ENCODE measurements around the gene RICTOR.

The RICTOR gene

DNA sequence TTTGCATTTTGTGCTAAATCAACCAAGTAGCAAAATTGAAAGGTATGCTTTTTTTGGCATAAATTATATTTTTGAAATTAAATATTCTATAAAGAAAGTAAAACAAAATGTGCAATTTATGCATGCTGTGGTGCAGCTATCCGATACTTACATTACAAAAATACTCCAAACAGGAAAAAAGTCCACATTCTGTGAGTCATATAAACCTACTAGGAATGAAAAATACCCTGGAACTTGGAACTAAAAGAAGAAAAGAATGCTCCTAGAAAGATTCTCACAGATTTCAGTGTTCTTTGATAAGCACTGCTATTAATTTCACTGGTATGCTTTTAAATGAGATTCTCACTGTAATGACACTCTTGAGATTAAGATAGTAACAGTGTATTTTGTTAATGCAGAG lies 135.8 kb downstream of the RICTOR start:
- DNase-seq: no peak
- H2BK5ac ChIP-seq (ENCODE audit: low read depth, low read length, poor library complexity, severe bottlenecking): no peak overlapping the region
- H3K9ac ChIP-seq (ENCODE audit: low read length): no peak overlapping the region
- whole genome bisulfite sequencing: no CpG with 5 or more reads among the region's 1 CpG
- H3K27ac ChIP-seq (ENCODE audit: low read length, poor library complexity, severe bottlenecking): no peak overlapping the region
- no peak overlapping the region for H3K18ac ChIP-seq (ENCODE audit: low read depth in 1 of 2, low read length in 2 of 2)
- H2BK12ac ChIP-seq (ENCODE audit: low read length in 2 of 2): no peak overlapping the region
- H3K9me3 ChIP-seq (ENCODE audit: control insufficient read depth, low read length): no peaks in the 10 kb centered on the region
- H3K4ac ChIP-seq (ENCODE audit: low read depth in 1 of 2, low read length in 2 of 2): no peak overlapping the region
- H3K79me1 ChIP-seq (replicated peaks; ENCODE audit: low read length, poor library complexity, severe bottlenecking): peaks cover 4% of the 10 kb centered on the region
- peaks cover 19 to 96% of the 10 kb centered on the region in 2 experiments for H3K36me3 ChIP-seq (ENCODE audit: control insufficient read depth in 1 of 2, insufficient read depth in 2 of 2, low read depth in 1 of 2, low read length in 2 of 2)
- no peak overlapping the region for H3K14ac ChIP-seq (ENCODE audit: low read length in 2 of 2)
- H3K27me3 ChIP-seq (ENCODE audit: control insufficient read depth in 1 of 2, insufficient read depth in 1 of 2, low read length in 2 of 2): no peaks in the 10 kb centered on the region
- no peak overlapping the region for H2AK5ac ChIP-seq (ENCODE audit: low read length, severe bottlenecking)
- no peak overlapping the region for H2BK15ac ChIP-seq (ENCODE audit: low read depth, poor library complexity, severe bottlenecking)
- no peak overlapping the region for H3K23ac ChIP-seq (ENCODE audit: low read length in 2 of 2)
- H3K4me3 ChIP-seq (ENCODE audit: insufficient read depth in 1 of 2, low read depth in 1 of 2, low read length in 2 of 2): no peak overlapping the region
- no peak overlapping the region for H3K4me2 ChIP-seq (ENCODE audit: low read length, poor library complexity, severe bottlenecking)
- no peak overlapping the region for H4K8ac ChIP-seq (ENCODE audit: low read length)
- H3K4me1 ChIP-seq (ENCODE audit: control insufficient read depth, insufficient read depth, low read depth, low read length): no peaks in the 10 kb centered on the region
- no peak overlapping the region for H2AFZ ChIP-seq (ENCODE audit: low read depth, low read length)
- no peak overlapping the region for H4K91ac ChIP-seq (ENCODE audit: low read length)
- no peak overlapping the region for H2BK120ac ChIP-seq (ENCODE audit: low read depth, low read length)

DNA sequence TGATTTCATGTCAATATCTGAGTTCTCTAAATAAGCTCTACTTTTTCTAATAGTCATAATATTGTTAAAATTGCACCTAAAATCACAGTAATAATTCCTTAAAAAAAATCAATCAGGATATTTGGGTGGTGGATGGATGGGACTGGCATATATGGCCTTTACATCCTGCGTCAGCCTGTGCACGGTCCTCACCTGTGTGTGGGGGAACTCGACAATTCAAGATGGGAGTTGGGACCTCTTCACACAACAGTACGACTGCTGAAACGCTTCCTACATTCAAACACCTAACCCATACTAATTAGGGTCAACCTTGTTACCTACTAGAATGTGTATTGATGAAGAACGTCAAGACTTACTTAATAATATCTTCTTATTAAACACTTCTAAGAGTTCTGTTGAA lies 137.9 kb downstream of the RICTOR start:
- Histone ChIP-seq H4K8ac (ENCODE audit: low read length) (no peak overlapping the region), H3K18ac (ENCODE audit: low read depth in 1 of 2, low read length in 2 of 2) (no peak overlapping the region), H4K91ac (ENCODE audit: low read length) (no peak overlapping the region), H3K23ac (ENCODE audit: low read length in 2 of 2) (no peak overlapping the region), H3K4ac (ENCODE audit: low read depth in 1 of 2, low read length in 2 of 2) (no peak overlapping the region), H3K14ac (ENCODE audit: low read length in 2 of 2) (no peak overlapping the region), H3K36me3 (ENCODE audit: control insufficient read depth in 1 of 2, insufficient read depth in 2 of 2, low read depth in 1 of 2, low read length in 2 of 2) (peaks cover 25 to 97% of the 10 kb centered on the region in 2 experiments), H2AK5ac (ENCODE audit: low read length, severe bottlenecking) (no peak overlapping the region), H3K4me3 (ENCODE audit: insufficient read depth in 1 of 2, low read depth in 1 of 2, low read length in 2 of 2) (no peak overlapping the region), H3K27ac (ENCODE audit: low read length, poor library complexity, severe bottlenecking) (no peak overlapping the region), H3K27me3 (ENCODE audit: control insufficient read depth in 1 of 2, insufficient read depth in 1 of 2, low read length in 2 of 2) (no peaks in the 10 kb centered on the region), H3K9me3 (ENCODE audit: control insufficient read depth, low read length) (no peaks in the 10 kb centered on the region), H3K4me1 (ENCODE audit: control insufficient read depth, insufficient read depth, low read depth, low read length) (no peaks in the 10 kb centered on the region), H2BK5ac (ENCODE audit: low read depth, low read length, poor library complexity, severe bottlenecking) (no peak overlapping the region), H3K9ac (ENCODE audit: low read length) (no peak overlapping the region), H3K79me1 (replicated peaks; ENCODE audit: low read length, poor library complexity, severe bottlenecking) (peaks cover 2% of the 10 kb centered on the region), H3K4me2 (ENCODE audit: low read length, poor library complexity, severe bottlenecking) (no peak overlapping the region), H2BK120ac (ENCODE audit: low read depth, low read length) (no peak overlapping the region), H2AFZ (ENCODE audit: low read depth, low read length) (no peak overlapping the region), H2BK15ac (ENCODE audit: low read depth, poor library complexity, severe bottlenecking) (no peak overlapping the region), H2BK12ac (ENCODE audit: low read length in 2 of 2) (no peak overlapping the region)
- no peak for DNase-seq
- WGBS: 95% methylated on average over 3 of the region's 6 CpGs

DNA sequence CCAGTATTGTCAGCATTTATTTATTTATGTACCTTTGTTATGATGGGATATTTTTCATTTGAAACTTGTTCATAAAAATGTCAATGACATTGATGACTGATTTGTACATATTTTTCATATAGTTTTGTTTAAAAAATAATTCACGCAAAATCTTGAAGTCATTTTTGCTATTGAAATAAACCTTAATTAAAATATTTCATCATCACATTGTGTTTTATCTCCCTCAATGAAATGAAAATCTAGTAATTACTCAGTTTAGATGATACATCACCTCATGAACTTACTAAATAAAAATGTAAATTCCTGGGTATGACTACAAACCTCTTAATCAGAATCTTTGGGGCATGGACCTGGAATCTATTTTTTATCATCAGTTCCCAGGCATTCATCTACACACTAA lies 138.8 kb downstream of the RICTOR start:
- no peak overlapping the region for H3K4ac ChIP-seq (ENCODE audit: low read depth in 1 of 2, low read length in 2 of 2)
- no peak overlapping the region for H3K4me2 ChIP-seq (ENCODE audit: low read length, poor library complexity, severe bottlenecking)
- peaks cover 4% of the 10 kb centered on the region for H3K79me1 ChIP-seq (replicated peaks; ENCODE audit: low read length, poor library complexity, severe bottlenecking)
- H3K9me3 ChIP-seq (ENCODE audit: control insufficient read depth, low read length): no peaks in the 10 kb centered on the region
- no peak overlapping the region for H2BK15ac ChIP-seq (ENCODE audit: low read depth, poor library complexity, severe bottlenecking)
- H3K23ac ChIP-seq (ENCODE audit: low read length in 2 of 2): no peak overlapping the region
- no peak overlapping the region for H3K27ac ChIP-seq (ENCODE audit: low read length, poor library complexity, severe bottlenecking)
- no peak overlapping the region for H2AFZ ChIP-seq (ENCODE audit: low read depth, low read length)
- H3K36me3 ChIP-seq (ENCODE audit: control insufficient read depth in 1 of 2, insufficient read depth in 2 of 2, low read depth in 1 of 2, low read length in 2 of 2): peaks cover 27 to 97% of the 10 kb centered on the region in 2 experiments
- H2BK5ac ChIP-seq (ENCODE audit: low read depth, low read length, poor library complexity, severe bottlenecking): no peak overlapping the region
- H3K4me3 ChIP-seq (ENCODE audit: insufficient read depth in 1 of 2, low read depth in 1 of 2, low read length in 2 of 2): no peak overlapping the region
- DNase-seq: no peak
- H3K9ac ChIP-seq (ENCODE audit: low read length): no peak overlapping the region
- no peak overlapping the region for H4K91ac ChIP-seq (ENCODE audit: low read length)
- H3K18ac ChIP-seq (ENCODE audit: low read depth in 1 of 2, low read length in 2 of 2): no peak overlapping the region
- no peak overlapping the region for H4K8ac ChIP-seq (ENCODE audit: low read length)
- no peak overlapping the region for H2BK12ac ChIP-seq (ENCODE audit: low read length in 2 of 2)
- no peaks in the 10 kb centered on the region for H3K27me3 ChIP-seq (ENCODE audit: control insufficient read depth in 1 of 2, insufficient read depth in 1 of 2, low read length in 2 of 2)
- H3K14ac ChIP-seq (ENCODE audit: low read length in 2 of 2): no peak overlapping the region
- H3K4me1 ChIP-seq (ENCODE audit: control insufficient read depth, insufficient read depth, low read depth, low read length): no peaks in the 10 kb centered on the region
- WGBS: no CpG with 5 or more reads among the region's 1 CpG
- H2AK5ac ChIP-seq (ENCODE audit: low read length, severe bottlenecking): no peak overlapping the region
- H2BK120ac ChIP-seq (ENCODE audit: low read depth, low read length): no peak overlapping the region

DNA sequence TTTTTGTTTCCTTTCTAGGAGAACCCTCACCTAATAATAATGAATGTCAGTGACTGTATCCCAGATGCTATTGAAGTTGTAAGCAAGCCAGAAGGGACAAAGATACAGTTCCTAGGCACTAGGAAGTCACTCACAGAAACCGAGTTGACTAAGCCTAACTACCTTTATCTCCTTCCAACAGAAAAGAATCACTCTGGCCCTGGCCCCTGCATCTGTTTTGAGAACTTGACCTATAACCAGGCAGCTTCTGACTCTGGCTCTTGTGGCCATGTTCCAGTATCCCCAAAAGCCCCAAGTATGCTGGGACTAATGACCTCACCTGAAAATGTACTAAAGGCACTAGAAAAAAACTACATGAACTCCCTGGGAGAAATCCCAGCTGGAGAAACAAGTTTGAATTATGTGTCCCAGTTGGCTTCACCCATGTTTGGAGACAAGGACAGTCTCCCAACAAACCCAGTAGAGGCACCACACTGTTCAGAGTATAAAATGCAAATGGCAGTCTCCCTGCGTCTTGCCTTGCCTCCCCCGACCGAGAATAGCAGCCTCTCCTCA lies 141.3 kb downstream of the RICTOR start:
- H3K23ac ChIP-seq (ENCODE audit: low read length in 2 of 2): no peak overlapping the region
- H3K18ac ChIP-seq (ENCODE audit: low read depth in 1 of 2, low read length in 2 of 2): no peak overlapping the region
- no peak overlapping the region for H3K14ac ChIP-seq (ENCODE audit: low read length in 2 of 2)
- H3K4ac ChIP-seq (ENCODE audit: low read depth in 1 of 2, low read length in 2 of 2): no peak overlapping the region
- H3K4me2 ChIP-seq (ENCODE audit: low read length, poor library complexity, severe bottlenecking): no peak overlapping the region
- H3K4me1 ChIP-seq (ENCODE audit: control insufficient read depth, insufficient read depth, low read depth, low read length): no peaks in the 10 kb centered on the region
- no peak overlapping the region for H2BK120ac ChIP-seq (ENCODE audit: low read depth, low read length)
- H4K91ac ChIP-seq (ENCODE audit: low read length): no peak overlapping the region
- peaks cover 30 to 99% of the 10 kb centered on the region in 2 experiments for H3K36me3 ChIP-seq (ENCODE audit: control insufficient read depth in 1 of 2, insufficient read depth in 2 of 2, low read depth in 1 of 2, low read length in 2 of 2)
- 94% methylated on average over 4 of the region's 4 CpGs for WGBS
- no peak overlapping the region for H2BK12ac ChIP-seq (ENCODE audit: low read length in 2 of 2)
- H3K27ac ChIP-seq (ENCODE audit: low read length, poor library complexity, severe bottlenecking): no peak overlapping the region
- no peak overlapping the region for H2AK5ac ChIP-seq (ENCODE audit: low read length, severe bottlenecking)
- H3K27me3 ChIP-seq (ENCODE audit: control insufficient read depth in 1 of 2, insufficient read depth in 1 of 2, low read length in 2 of 2): no peaks in the 10 kb centered on the region
- H3K9me3 ChIP-seq (ENCODE audit: control insufficient read depth, low read length): no peaks in the 10 kb centered on the region
- no peak overlapping the region for H4K8ac ChIP-seq (ENCODE audit: low read length)
- peaks cover 4% of the 10 kb centered on the region for H3K79me1 ChIP-seq (replicated peaks; ENCODE audit: low read length, poor library complexity, severe bottlenecking)
- H3K4me3 ChIP-seq (ENCODE audit: insufficient read depth in 1 of 2, low read depth in 1 of 2, low read length in 2 of 2): no peak overlapping the region
- H2BK15ac ChIP-seq (ENCODE audit: low read depth, poor library complexity, severe bottlenecking): no peak overlapping the region
- no peak overlapping the region for H2BK5ac ChIP-seq (ENCODE audit: low read depth, low read length, poor library complexity, severe bottlenecking)
- no peak overlapping the region for H3K9ac ChIP-seq (ENCODE audit: low read length)
- DNase-seq: no peak
- no peak overlapping the region for H2AFZ ChIP-seq (ENCODE audit: low read depth, low read length)
